Bronchial epithelial cell (primary cell): Measurements from ENCODE around the gene PLD5. TPM values are rescaled to one million over a fixed set of nuclear protein-coding genes. Genes with fewer than 3 reads are reported as not detected.

Source experiments
- DNase-seq: peaks from one replicate; pipeline ENCODE4 v3.0.0-alpha.2; 2010; ENCODE audit warnings: low read depth
- FAIRE-seq: peaks from 2 replicates; lab custom pipeline; 2011; peaks lifted over from hg19 to GRCh38; lab: Jason Lieb, UNC
- H3K27me3 ChIP-seq: 2 replicates; pipeline ENCODE4 v1.5.1; 2011; ENCODE audit warnings: low read length; ENCODE audit not compliant: control insufficient read depth, insufficient read depth
- H3K36me3 ChIP-seq: 2 replicates; pipeline ENCODE4 v1.5.1; 2011; ENCODE audit warnings: low read length; ENCODE audit not compliant: control insufficient read depth, insufficient read depth
- H3K4me3 ChIP-seq: 2 replicates; pipeline ENCODE4 v1.5.1; 2011; ENCODE audit warnings: mild to moderate bottlenecking, low read depth, low read length, control low read depth
- CTCF ChIP-seq: IDR thresholded peaks from 2 replicates; pipeline ENCODE4 v1.5.1; 2011; ENCODE audit warnings: mild to moderate bottlenecking, moderate library complexity, low read length, control low read depth, inconsistent platforms; ENCODE audit not compliant: insufficient read depth, severe bottlenecking
- total RNA-seq: library from RNA; depleted of rRNA; stranded (reverse); fragments of >200 nt; gene quantifications from 2 replicates; pipeline ENCODE4 v1.2.1, GENCODE V29; 2014

Gene PLD5
- total RNA-seq, 1 donor from 2014 or later, result under 0.01 TPM

- TF ChIP-seq CTCF, result no peak
- FAIRE-seq, result no peak
Observed at GRCh38 chr1:242089911-242090310, 434.6 kb downstream of the PLD5 start.

GRCh38 chr1:242088875-242089274 is 435.6 kb downstream of the PLD5 start:
- FAIRE-seq (no peak), DNase-seq (no peak)
- Histone ChIP-seq H3K27me3 (no peaks in the 10 kb centered on the region), H3K36me3 (no peaks in the 10 kb centered on the region), H3K4me3 (no peak overlapping the region)
- no peak for TF ChIP-seq CTCF

More at GRCh38 chr1:242089911-242090310, 434.6 kb downstream of the PLD5 start:
- Histone ChIP-seq H3K27me3 (no peaks in the 10 kb centered on the region), H3K4me3 (no peak overlapping the region), H3K36me3 (no peaks in the 10 kb centered on the region)
- no peak for DNase-seq

- FAIRE-seq, result no peak
- no peak for DNase-seq
- Histone ChIP-seq H3K36me3 (no peaks in the 10 kb centered on the region), H3K27me3 (no peaks in the 10 kb centered on the region), H3K4me3 (no peak overlapping the region)
- no peak for TF ChIP-seq CTCF
Observed at GRCh38 chr1:242086706-242087105, 437.8 kb downstream of the PLD5 start.

- H3K27me3 ChIP-seq, result no peaks in the 10 kb centered on the region
- no peaks in the 10 kb centered on the region for H3K36me3 ChIP-seq
- TF ChIP-seq CTCF, result no peak
- no peak for FAIRE-seq
- DNase-seq, result no peak
- no peak overlapping the region for H3K4me3 ChIP-seq
Observed at GRCh38 chr1:242086093-242086492, 438.4 kb downstream of the PLD5 start.

GRCh38 chr1:242083742-242084141 is 440.8 kb downstream of the PLD5 start:
- DNase-seq, result no peak
- Histone ChIP-seq H3K36me3 (no peaks in the 10 kb centered on the region), H3K4me3 (no peak overlapping the region), H3K27me3 (no peaks in the 10 kb centered on the region)
- no peak for FAIRE-seq
- no peak for TF ChIP-seq CTCF

- H3K36me3 ChIP-seq, result no peaks in the 10 kb centered on the region
- no peak for DNase-seq
- H3K27me3 ChIP-seq, result no peaks in the 10 kb centered on the region
- TF ChIP-seq CTCF, result no peak
- no peak for FAIRE-seq
- H3K4me3 ChIP-seq, result no peak overlapping the region
Observed at GRCh38 chr1:242081446-242081845, 443.1 kb downstream of the PLD5 start.
